Islet precursor cell (in vitro differentiated cells): ENCODE measurements around the gene SLC6A19.
A peak's percentile ranks its signal among the peaks of the same experiment; 100 is the strongest.

ENCODE experiments used
- DNase-seq: peaks from one replicate; pipeline ENCODE4 v3.0.0-alpha.2; 2018

Gene SLC6A19

GRCh38 chr5:1167361-1167727, 34.1 kb upstream of the SLC6A19 start:
- no peak for DNase-seq

DNA sequence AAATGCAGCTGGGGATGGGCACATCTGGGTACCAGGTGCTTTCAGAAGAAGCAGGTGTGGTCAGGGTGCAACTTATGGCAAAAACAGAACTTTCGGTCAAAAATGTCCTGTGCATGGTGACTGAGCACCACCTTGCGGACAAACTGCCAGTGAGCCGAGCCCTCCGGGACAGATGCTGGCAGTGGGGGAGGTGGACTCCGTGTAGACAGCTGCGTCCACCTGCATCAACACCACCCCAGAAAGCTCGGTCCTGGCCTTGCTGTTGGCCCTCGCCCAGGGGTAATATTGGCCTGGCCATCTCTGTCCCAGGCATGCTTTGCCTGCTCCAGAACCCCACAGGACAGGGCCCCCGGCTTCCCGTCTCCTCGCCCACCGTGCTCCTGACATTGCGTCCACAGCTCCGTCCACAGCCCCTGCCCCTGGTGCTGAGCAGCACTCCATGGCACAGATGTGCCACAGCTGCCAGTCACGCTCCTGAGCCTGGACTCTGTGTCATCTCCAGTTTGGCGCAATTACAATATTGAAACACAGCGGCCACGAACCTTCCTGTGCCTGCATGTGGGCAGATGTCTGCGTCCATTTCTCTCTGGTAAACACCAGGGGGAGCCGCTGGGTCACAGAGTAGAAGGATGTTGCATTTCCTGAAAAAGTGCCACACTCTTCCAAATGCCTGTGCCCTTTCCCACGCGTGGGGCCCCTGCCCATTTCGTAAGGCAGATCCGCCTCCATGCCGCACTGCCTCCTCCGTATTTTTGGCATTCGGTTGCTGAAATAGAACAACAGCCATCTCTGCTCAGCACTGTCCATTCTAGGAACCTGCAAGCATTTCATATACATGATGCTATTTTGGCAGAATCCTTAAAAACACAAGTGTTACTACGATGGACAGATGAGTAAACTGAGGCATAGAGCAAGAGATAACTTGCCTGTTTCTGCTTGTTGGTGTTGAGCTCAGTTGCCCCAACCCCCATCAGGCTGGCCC, 33.4 kb upstream of the SLC6A19 start:
- DNase-seq: peak; percentile 85

GRCh38 chr5:1168796-1169195, 32.6 kb upstream of the SLC6A19 start:
- DNase-seq: no peak

DNA sequence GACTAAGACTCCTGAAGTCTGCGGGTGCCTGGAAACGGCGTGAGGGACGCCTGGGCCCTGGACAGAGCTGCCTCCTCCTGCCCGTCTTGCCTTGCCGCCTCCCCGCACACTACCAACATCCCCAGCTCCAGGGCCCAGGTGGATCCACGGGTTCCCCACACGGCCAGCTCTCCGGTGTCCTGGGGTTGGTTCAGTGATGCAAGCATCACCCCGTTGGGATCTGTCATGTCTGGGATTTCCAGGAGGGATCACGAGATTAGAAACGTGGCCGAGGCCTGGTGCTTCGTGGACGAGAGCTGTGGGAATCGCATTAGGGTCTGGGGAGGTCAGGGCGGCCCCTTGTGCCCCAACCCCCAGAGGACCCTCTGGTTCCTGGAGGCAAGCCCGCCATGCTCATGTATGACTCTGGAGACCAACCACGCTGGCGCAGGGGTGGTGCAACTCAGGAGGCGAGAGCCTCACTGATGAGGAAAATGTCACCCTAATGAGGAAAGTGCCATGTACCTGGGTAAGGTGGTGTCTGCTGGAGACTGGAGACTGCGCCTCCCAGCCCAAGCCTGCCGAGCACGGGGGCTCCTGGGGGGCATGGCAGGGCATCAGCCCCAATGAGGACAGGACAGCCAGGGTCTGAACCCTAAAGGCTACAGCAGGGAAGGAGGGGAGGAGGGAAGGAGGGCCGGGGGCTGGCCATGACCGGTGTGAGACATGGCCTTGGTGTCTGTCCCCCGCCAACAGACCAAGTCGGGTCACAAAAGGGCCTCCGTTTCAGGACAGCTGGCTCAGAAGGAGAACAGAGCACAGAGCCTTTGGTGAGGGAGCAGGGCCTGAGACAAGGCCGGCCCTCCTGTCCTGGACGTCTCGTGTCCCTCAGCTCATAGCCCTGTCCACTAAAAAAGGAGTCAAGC, 31.9 kb upstream of the SLC6A19 start:
- DNase-seq: no peak

GRCh38 chr5:1171340-1171941, 30.0 kb upstream of the SLC6A19 start:
- DNase-seq: peak; percentile 79

DNA sequence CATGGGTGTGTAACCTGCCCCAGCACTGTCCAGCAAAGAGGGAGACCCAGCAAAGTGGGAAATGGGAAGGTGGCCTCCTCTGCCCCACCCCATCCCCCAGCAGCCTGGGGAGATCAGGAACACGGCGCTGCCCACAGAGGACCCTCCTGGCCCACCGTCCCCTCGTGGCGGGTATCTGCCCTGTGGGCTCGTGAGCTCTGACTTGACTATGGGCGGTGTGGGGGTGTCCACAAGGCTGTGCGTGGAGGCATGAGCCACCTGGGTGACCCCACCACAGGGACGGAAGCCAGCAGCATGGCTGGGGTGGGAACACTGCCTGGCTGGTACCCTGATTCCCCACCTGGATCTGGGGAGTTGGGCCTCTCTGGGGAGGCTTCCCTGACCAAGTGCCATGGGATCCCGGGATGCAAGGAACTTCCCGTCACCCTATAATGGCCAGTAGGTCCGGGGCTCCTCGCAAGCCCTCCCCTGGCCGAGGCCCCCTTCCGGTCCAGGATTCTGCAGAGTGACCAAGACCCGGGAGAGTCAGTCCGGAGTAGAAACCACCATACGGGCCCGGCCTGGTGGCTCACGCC, 29.3 kb upstream of the SLC6A19 start:
- no peak for DNase-seq

DNA sequence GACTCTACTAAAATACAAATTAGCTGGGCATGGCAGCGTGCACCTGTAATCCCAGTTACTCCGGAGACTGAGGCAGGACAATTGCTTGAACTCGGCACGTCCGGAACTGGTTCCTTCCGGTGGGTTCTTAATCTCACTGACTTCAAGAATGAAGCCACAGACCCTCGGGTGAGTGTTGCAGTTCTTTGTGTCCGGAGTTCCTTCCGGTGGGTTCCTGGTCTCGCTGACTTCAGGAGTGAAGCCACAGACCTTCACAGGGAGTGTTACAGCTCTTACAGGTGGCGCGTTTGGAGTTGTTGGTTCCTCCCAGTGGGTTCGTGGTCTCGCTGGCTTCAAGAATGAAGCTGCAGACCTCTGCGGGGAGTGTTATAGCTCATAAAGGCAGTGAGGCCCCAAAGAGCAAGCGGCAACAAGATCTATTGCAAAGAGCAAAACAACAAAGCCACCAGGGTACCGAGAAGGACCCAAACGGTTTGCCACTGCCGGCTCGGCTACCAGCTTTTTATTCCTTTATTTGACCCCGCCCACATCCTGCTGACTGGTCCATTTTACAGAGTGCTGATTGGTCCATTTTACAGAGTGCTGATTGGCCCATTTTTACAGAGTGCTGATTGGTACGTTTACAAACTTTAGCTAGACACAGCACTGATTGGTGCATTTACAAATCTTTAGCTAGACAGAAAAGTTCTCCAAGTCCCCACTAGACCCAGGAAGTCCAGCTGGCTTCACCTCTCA, 28.6 kb upstream of the SLC6A19 start:
- DNase-seq: no peak

DNA sequence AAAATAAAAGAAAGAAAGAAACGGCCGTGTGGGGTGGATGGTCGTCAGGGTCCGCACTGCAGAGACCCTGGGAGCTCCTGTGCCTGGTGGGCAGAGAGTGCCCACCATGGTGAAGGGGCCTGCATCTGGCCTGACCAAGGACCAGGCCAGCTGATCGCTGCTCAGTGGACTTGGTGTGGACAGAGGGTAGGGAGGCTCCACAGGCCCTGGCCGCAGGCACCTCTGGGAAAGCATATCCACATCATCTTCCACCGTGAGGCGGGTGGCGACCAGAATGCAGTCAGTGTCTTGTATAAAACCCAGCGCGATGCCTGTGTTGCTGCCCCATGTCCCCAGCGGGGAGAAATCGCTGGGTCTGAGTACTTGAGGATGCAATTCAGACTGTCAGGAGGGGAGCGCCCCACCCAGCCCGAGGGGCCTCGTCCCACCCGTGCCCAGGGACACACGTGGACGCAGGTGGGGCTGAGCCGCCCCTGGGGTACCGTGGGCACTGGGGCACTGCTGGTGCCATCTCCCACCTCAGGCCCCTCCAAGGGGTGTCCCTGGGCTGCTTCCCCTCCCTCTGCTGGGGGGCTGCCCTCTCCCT, 27.8 kb upstream of the SLC6A19 start:
- DNase-seq: no peak

DNA sequence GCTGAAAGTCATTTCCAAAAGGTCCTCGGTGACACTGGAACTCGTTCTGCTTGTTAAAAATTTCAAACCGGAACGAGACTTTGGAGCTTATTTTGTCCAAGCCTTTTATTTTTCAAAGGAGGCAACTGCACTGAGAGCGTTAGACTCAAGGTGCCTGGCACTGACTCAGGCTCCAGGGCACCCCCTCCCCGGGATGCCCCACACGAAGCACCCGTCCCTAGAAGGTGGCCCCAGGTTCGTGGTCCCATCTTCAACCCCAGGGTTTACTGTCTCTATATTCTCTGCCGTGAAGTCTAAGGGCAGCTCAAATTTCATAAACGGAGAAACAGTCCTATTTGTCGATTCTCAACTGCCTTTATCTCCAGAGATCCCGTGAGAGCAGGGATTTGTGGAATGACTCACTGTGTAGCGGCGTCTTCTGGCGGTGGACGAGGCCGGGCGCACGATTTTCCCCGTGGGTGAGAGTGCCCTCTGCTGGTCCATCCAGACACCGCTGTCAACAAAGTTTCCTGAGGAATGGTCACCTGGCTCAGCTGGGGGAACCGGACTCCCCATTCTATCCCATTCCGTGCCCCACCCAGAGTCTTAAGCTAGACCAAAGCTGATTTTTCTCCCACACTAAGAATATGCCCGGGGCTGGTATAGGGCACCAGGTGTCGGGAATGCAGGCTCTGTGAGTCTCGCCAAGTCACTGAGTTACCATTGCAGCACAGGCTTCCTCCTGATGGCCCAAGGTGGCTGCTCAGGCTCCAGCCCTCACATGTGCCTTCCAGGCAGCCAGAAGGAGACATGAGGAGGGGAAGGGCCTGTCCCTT, 27.1 kb upstream of the SLC6A19 start:
- peak; percentile 83 for DNase-seq

DNA sequence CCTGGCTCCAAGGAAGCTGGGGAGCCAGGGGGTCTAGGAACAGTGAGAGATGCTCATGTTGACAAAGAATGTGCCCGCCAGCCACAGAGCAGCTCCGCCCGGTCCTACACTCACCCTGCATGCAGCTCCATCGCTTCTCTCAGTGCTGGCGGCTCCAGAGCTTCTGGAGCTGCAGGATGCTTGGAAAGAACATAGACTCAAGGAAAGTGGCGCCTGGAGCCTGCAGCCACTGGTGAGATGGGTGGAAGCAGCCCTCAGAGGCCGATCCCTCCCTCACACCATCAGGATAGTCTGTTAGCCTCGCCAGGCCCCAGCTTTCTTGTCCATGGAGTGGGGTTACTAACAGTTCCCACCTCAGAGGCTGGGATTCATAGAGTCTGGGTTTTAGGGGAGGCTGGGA, 26.4 kb upstream of the SLC6A19 start:
- no peak for DNase-seq

DNA sequence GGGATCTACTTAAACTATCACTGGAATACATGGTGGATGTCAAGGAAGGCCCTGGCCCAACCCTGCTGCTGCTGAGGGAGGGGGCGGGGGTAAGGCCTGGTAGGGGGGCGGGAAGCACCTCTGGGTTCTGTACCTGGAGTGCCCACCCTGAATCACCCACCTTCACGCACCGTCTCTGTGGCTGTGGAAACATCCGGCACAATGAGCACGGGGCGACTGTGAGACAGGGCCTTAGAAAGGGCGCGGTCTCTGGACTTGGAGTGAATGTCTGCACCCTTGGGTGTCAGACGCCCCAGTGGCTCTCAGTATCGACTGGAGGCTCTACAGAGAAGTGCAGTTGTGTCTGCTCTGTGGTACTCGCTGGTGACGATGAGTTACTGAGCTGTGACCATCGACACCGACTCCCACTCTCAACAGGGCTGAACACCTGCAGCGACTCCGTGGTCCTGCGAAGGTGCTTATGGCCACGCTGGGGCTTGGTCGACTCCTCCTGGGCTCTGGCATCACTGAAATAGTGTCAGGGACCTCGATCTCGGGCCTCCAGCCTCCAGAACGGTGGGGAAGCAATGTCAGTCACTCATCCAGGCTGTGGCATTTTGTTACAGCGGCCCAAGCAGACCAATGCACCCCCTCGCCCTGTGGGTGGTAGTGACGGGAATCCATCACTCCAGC, 25.5 kb upstream of the SLC6A19 start:
- no peak for DNase-seq

DNA sequence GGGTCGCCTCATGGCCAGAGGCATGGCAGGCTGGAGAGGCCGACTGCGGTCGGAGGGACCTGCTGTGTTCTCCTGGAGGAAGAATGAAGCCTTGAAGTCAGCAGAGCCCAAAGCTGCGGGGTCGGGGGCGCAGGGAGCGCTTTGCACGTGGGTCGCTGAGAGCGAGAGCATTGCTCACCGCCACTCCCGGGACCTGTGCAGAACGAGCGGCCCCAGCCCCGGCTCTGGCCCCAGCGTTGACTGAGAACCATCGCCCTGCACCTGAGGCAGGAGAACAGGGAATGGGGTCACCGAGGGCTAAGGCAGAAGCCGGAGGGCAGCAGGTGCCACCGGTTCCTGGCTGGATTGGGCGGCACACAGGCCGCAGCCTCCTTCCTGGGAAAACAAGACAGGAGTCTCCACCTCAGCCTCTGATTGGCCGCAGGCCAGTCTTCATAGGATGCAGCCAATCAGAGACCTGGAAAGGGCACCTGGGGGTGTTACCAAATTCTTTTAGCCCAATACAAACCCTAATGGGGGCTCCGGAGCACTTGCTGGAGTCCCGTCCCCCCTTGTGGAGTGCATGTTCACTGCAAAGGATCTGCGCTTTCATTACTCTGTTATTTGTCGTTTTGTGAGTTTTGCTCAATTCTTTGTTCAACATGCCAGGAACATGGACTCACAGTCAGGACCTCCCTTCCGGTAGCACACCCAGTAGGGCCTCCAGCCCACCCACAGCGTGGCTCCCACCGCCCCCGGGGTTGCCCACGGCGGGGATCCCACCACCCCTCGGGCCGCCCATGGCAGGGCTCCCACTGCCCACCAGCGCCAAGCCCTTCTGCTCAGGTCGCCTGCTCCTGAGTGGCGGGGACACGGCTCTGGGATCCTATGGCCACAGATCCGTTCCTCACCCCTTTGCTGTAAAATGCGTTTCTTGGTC, 24.7 kb upstream of the SLC6A19 start:
- no peak for DNase-seq

- no peak for DNase-seq
These were observed 23.4 kb upstream of the SLC6A19 start for GRCh38 chr5:1177826-1178528.

GRCh38 chr5:1178529-1179382, 22.6 kb upstream of the SLC6A19 start:
- no peak for DNase-seq

- no peak for DNase-seq
These were observed 22.0 kb upstream of the SLC6A19 start for GRCh38 chr5:1179383-1179715.

- DNase-seq: no peak
These were observed 21.3 kb upstream of the SLC6A19 start for GRCh38 chr5:1180096-1180495.

DNA sequence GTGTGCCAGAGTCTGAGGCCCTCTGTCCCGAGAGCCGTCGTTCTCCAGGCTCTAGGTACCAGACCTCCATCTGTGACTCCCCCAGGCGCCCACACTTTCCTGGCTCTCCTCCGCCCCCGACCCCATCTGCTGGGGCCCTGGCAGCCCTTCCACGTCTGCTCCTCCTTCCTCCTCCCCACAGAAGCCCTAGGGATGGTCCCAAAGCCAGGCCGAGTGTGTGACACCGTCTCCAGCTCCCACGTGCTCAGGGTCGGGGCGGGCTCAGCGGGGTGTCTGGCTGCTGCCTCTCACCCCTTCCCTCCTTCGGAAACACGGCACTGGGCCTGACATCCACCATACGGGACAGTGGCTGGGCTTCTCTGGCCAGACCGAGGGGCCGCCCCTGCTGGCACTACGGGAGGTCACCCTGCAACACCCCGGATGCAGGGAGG, 20.5 kb upstream of the SLC6A19 start:
- no peak for DNase-seq
